Measurements from ENCODE around the gene SNAP29.

The SNAP29 gene

GRCh38 chr22:20858615-20859416 lies at the start of gene SNAP29, which contains the start of gene PI4KA:
Gene SNAP29 (plus strand): TSS chr22:20859007. CDS start chr22:20859111, 104 bp downstream.
Gene PI4KA (minus strand): TSS chr22:20858811. CDS start chr22:20858725, 86 bp downstream.
- no peaks in the 10 kb centered on the region for H3K36me3 ChIP-seq (ENCODE audit: insufficient read depth, low read length)
- peak within 1 kb of the TSS; percentile 97 for H3K4me3 ChIP-seq (ENCODE audit: low read depth, low read length)
- H3K27ac ChIP-seq (ENCODE audit: low read depth, low read length) = peak within 1 kb of the TSS; percentile 59; the same call in 1 of the 2 replicates
- no peaks in the 10 kb centered on the region for H3K27me3 ChIP-seq (ENCODE audit: insufficient read depth, low read length)
- peaks cover 12% of the 10 kb centered on the region for H3K4me1 ChIP-seq (ENCODE audit: control insufficient read depth, insufficient read depth, low read length, unreplicated experiment)
- peak within 1 kb of the TSS; percentile 68 for H2AFZ ChIP-seq (ENCODE audit: low read length, unreplicated experiment)
- H3K79me2 ChIP-seq (ENCODE audit: control insufficient read depth, insufficient read depth, low read length, unreplicated experiment) = peaks cover 24% of the 10 kb centered on the region

GRCh38 chr22:20809538-20810185 lies 49.1 kb upstream of the SNAP29 start:
- no peak overlapping the region for H2AFZ ChIP-seq (ENCODE audit: low read length, unreplicated experiment)
- H3K4me1 ChIP-seq (ENCODE audit: control insufficient read depth, insufficient read depth, low read length, unreplicated experiment) = peaks cover 22% of the 10 kb centered on the region
- no peaks in the 10 kb centered on the region for H3K79me2 ChIP-seq (ENCODE audit: control insufficient read depth, insufficient read depth, low read length, unreplicated experiment)
- no peaks in the 10 kb centered on the region for H3K27me3 ChIP-seq (ENCODE audit: insufficient read depth, low read length)
- H3K27ac ChIP-seq (ENCODE audit: low read depth, low read length) = no peak overlapping the region
- no peak overlapping the region for H3K4me3 ChIP-seq (ENCODE audit: low read depth, low read length)
- H3K36me3 ChIP-seq (ENCODE audit: insufficient read depth, low read length) = no peaks in the 10 kb centered on the region

- no peaks in the 10 kb centered on the region for H3K36me3 ChIP-seq (ENCODE audit: insufficient read depth, low read length)
- H3K4me1 ChIP-seq (ENCODE audit: control insufficient read depth, insufficient read depth, low read length, unreplicated experiment) = peaks cover 22% of the 10 kb centered on the region
These were observed 48.2 kb upstream of the SNAP29 start for GRCh38 chr22:20810645-20811044.

GRCh38 chr22:20811171-20811570 lies 47.6 kb upstream of the SNAP29 start:
- Histone ChIP-seq H3K4me1 (ENCODE audit: control insufficient read depth, insufficient read depth, low read length, unreplicated experiment) (peaks cover 17% of the 10 kb centered on the region), H3K79me2 (ENCODE audit: control insufficient read depth, insufficient read depth, low read length, unreplicated experiment) (no peaks in the 10 kb centered on the region), H2AFZ (ENCODE audit: low read length, unreplicated experiment) (no peak overlapping the region), H3K36me3 (ENCODE audit: insufficient read depth, low read length) (no peaks in the 10 kb centered on the region), H3K27me3 (ENCODE audit: insufficient read depth, low read length) (no peaks in the 10 kb centered on the region), H3K27ac (ENCODE audit: low read depth, low read length) (no peak overlapping the region), H3K4me3 (ENCODE audit: low read depth, low read length) (no peak overlapping the region)

More at GRCh38 chr22:20810645-20811044, 48.2 kb upstream of the SNAP29 start:
- H2AFZ ChIP-seq (ENCODE audit: low read length, unreplicated experiment) = no peak overlapping the region
- H3K4me3 ChIP-seq (ENCODE audit: low read depth, low read length) = no peak overlapping the region
- H3K27me3 ChIP-seq (ENCODE audit: insufficient read depth, low read length) = no peaks in the 10 kb centered on the region
- H3K27ac ChIP-seq (ENCODE audit: low read depth, low read length) = no peak overlapping the region
- no peaks in the 10 kb centered on the region for H3K79me2 ChIP-seq (ENCODE audit: control insufficient read depth, insufficient read depth, low read length, unreplicated experiment)

- Histone ChIP-seq H3K36me3 (ENCODE audit: insufficient read depth, low read length) (no peaks in the 10 kb centered on the region), H3K4me1 (ENCODE audit: control insufficient read depth, insufficient read depth, low read length, unreplicated experiment) (peaks cover 8% of the 10 kb centered on the region), H3K27me3 (ENCODE audit: insufficient read depth, low read length) (no peaks in the 10 kb centered on the region), H2AFZ (ENCODE audit: low read length, unreplicated experiment) (no peak overlapping the region), H3K4me3 (ENCODE audit: low read depth, low read length) (no peak overlapping the region), H3K27ac (ENCODE audit: low read depth, low read length) (no peak overlapping the region), H3K79me2 (ENCODE audit: control insufficient read depth, insufficient read depth, low read length, unreplicated experiment) (no peaks in the 10 kb centered on the region)
These were observed 46.7 kb upstream of the SNAP29 start for GRCh38 chr22:20811971-20812660.

GRCh38 chr22:20813056-20813455 lies 45.8 kb upstream of the SNAP29 start:
- no peaks in the 10 kb centered on the region for H3K36me3 ChIP-seq (ENCODE audit: insufficient read depth, low read length)
- no peak overlapping the region for H3K4me3 ChIP-seq (ENCODE audit: low read depth, low read length)
- no peaks in the 10 kb centered on the region for H3K79me2 ChIP-seq (ENCODE audit: control insufficient read depth, insufficient read depth, low read length, unreplicated experiment)
- no peaks in the 10 kb centered on the region for H3K4me1 ChIP-seq (ENCODE audit: control insufficient read depth, insufficient read depth, low read length, unreplicated experiment)
- H2AFZ ChIP-seq (ENCODE audit: low read length, unreplicated experiment) = no peak overlapping the region
- H3K27ac ChIP-seq (ENCODE audit: low read depth, low read length) = no peak overlapping the region
- H3K27me3 ChIP-seq (ENCODE audit: insufficient read depth, low read length) = no peaks in the 10 kb centered on the region

GRCh38 chr22:20814221-20814808 lies 44.5 kb upstream of the SNAP29 start:
- no peak overlapping the region for H2AFZ ChIP-seq (ENCODE audit: low read length, unreplicated experiment)
- H3K4me3 ChIP-seq (ENCODE audit: low read depth, low read length) = no peak overlapping the region
- no peaks in the 10 kb centered on the region for H3K4me1 ChIP-seq (ENCODE audit: control insufficient read depth, insufficient read depth, low read length, unreplicated experiment)
- H3K36me3 ChIP-seq (ENCODE audit: insufficient read depth, low read length) = no peaks in the 10 kb centered on the region
- no peaks in the 10 kb centered on the region for H3K79me2 ChIP-seq (ENCODE audit: control insufficient read depth, insufficient read depth, low read length, unreplicated experiment)
- H3K27ac ChIP-seq (ENCODE audit: low read depth, low read length) = no peak overlapping the region
- H3K27me3 ChIP-seq (ENCODE audit: insufficient read depth, low read length) = no peaks in the 10 kb centered on the region

- no peak overlapping the region for H3K4me3 ChIP-seq (ENCODE audit: low read depth, low read length)
- no peaks in the 10 kb centered on the region for H3K27me3 ChIP-seq (ENCODE audit: insufficient read depth, low read length)
- H3K79me2 ChIP-seq (ENCODE audit: control insufficient read depth, insufficient read depth, low read length, unreplicated experiment) = no peaks in the 10 kb centered on the region
- no peaks in the 10 kb centered on the region for H3K4me1 ChIP-seq (ENCODE audit: control insufficient read depth, insufficient read depth, low read length, unreplicated experiment)
- no peaks in the 10 kb centered on the region for H3K36me3 ChIP-seq (ENCODE audit: insufficient read depth, low read length)
- H2AFZ ChIP-seq (ENCODE audit: low read length, unreplicated experiment) = no peak overlapping the region
- no peak overlapping the region for H3K27ac ChIP-seq (ENCODE audit: low read depth, low read length)
These were observed 43.2 kb upstream of the SNAP29 start for GRCh38 chr22:20815477-20816050.

- no peaks in the 10 kb centered on the region for H3K27me3 ChIP-seq (ENCODE audit: insufficient read depth, low read length)
- no peak overlapping the region for H3K27ac ChIP-seq (ENCODE audit: low read depth, low read length)
- H3K79me2 ChIP-seq (ENCODE audit: control insufficient read depth, insufficient read depth, low read length, unreplicated experiment) = no peaks in the 10 kb centered on the region
- no peaks in the 10 kb centered on the region for H3K4me1 ChIP-seq (ENCODE audit: control insufficient read depth, insufficient read depth, low read length, unreplicated experiment)
- H3K4me3 ChIP-seq (ENCODE audit: low read depth, low read length) = no peak overlapping the region
- H3K36me3 ChIP-seq (ENCODE audit: insufficient read depth, low read length) = no peaks in the 10 kb centered on the region
- no peak overlapping the region for H2AFZ ChIP-seq (ENCODE audit: low read length, unreplicated experiment)
These were observed 42.2 kb upstream of the SNAP29 start for GRCh38 chr22:20816559-20816958.

- no peaks in the 10 kb centered on the region for H3K4me1 ChIP-seq (ENCODE audit: control insufficient read depth, insufficient read depth, low read length, unreplicated experiment)
- no peak overlapping the region for H3K27ac ChIP-seq (ENCODE audit: low read depth, low read length)
- H3K4me3 ChIP-seq (ENCODE audit: low read depth, low read length) = no peak overlapping the region
- H3K79me2 ChIP-seq (ENCODE audit: control insufficient read depth, insufficient read depth, low read length, unreplicated experiment) = no peaks in the 10 kb centered on the region
- H2AFZ ChIP-seq (ENCODE audit: low read length, unreplicated experiment) = no peak overlapping the region
- no peaks in the 10 kb centered on the region for H3K27me3 ChIP-seq (ENCODE audit: insufficient read depth, low read length)
- H3K36me3 ChIP-seq (ENCODE audit: insufficient read depth, low read length) = no peaks in the 10 kb centered on the region
These were observed 40.3 kb upstream of the SNAP29 start for GRCh38 chr22:20818471-20818870.
